HT1080 (cell line): ENCODE data around the gene ERGIC1. TPM values are rescaled to one million over a fixed set of nuclear protein-coding genes. Genes with fewer than 3 reads are reported as not detected.
A peak's percentile ranks its signal among the peaks of the same experiment; 100 is the strongest.
"Not testable (repeated sequence)": the region's sequence is repeated elsewhere in the genome, so short reads cannot be mapped to it uniquely, and the experiment has no call there.

Experiments used
- DNase-seq: peaks from one replicate; pipeline ENCODE4 v3.0.0-alpha.2; 2015; ENCODE audit warnings: low read depth
- polyA plus RNA-seq, 2 experiments: library from polyadenylated mRNA; depleted of rRNA; stranded (reverse); fragments of >200 nt; gene quantifications; 2 replicates each; pipeline ENCODE4 v1.2.3, GENCODE V29; 2015
- total RNA-seq: library from RNA; depleted of rRNA; stranded (reverse); fragments of >200 nt; shearing (Covaris generic); gene quantifications from 2 replicates; pipeline ENCODE4 v1.2.3, GENCODE V29; 2014; rRNA removed

Gene ERGIC1, protein sequence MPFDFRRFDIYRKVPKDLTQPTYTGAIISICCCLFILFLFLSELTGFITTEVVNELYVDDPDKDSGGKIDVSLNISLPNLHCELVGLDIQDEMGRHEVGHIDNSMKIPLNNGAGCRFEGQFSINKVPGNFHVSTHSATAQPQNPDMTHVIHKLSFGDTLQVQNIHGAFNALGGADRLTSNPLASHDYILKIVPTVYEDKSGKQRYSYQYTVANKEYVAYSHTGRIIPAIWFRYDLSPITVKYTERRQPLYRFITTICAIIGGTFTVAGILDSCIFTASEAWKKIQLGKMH
- total RNA-seq, result 125 and 169 TPM in 2 replicates
- 253 and 267 TPM in 2 replicates for polyA plus RNA-seq (2015; cell fraction: cytosol; rRNA removed)
- 111 and 131 TPM in 2 replicates for polyA plus RNA-seq (2015; cell fraction: nucleus; rRNA removed)

DNA sequence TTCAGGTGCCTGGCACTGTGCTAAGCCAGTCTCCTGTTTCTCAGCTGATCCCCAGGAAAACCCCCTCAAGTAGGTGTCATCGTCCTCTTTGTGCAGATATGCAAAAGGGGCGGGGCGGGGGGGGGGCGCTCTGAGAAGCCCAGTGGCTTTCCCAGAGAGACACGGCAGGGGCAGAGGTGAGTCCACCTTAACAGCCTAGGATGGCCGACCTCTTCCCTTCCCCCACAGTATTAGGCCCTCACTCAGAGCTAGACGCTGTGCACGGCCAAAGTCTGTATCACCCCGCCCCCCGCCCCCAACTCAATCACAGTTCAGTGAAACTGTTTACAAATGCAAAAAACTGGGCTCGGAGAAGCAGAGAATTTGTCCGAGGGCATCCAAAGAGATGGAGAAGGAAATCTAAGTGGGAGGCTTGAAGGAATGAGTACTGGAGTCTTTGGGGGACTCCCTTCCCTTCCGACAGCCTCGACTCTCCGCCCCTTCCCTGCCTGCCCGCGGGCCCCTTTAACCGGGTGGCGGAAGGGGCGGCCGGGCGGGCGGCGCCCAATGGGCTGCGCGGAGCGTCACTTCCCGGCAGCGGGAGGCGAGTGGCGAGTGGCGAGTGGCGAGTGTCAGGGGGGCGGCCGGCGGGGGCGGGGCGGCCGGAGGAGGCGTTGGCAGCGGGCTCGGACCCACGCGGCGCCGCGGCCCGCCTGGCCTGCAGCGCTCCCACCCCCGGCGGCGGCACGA is at the start of gene ERGIC1:
Gene ERGIC1 (plus strand): TSS at position 566 of the 729 bp plus-strand sequence. CDS start 163 bp downstream, at position 729.
- peak; percentile 82 for DNase-seq

DNA sequence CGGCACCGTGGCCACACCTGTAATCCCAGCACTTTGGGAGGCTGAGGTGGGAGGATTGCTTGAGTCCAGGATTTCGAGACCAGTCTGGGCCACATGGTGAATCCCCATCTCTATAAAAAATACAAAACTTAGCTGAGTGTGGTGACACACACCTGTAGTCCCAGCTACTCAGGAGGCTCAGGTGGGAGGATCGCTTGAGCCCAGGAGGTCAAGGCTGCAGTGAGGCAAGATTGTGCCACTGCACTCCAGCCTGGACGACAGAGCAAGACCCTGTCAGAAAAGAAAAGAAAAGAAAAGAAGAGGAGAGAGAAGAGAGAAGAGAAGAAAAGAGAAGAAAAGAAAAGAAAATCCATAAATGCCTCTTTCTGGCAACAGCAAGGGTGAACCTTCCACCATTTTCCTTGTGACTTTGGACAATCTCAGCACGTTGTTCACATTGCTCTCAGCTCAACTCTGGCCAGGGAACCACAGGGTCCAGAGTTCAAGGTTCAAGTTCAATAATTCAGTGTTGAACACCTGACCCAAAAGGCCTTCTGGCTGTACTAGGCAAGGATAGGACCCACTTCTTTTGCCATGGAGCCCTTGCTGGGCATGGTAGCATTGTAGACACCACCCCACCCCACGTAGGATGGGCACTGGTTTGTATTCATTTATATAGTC is 48.5 kb upstream of the ERGIC1 start:
- DNase-seq, result no peak

DNA sequence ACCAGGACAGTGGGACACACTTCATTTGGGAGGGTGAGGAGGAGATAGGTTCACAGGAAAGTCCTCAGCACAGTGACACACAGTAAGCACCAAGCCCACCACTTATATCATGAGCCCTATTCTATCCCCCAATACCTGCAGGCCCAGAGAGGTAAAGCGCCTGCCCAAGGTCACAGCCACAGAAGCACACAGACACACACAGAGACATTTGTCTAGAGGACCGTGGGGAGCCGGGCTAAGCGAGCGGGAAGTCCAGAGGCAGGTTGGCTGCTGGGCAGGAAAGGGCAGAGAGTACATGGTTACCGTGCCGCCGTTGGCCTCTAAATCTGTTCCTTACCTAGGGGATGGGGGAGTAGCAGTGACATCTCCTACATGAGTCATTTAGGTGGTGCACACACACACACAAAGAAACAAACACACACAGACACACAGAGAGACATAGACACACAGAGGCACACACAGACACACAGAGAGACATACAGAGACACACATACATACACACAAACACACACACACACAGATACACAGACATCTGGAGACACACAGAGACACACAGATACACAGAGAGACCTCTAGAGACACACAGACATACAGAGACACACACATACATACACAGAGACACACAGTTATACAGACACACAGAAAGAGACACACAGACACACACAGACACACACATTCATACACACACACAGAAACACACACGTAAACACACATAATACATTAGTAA is 47.2 kb upstream of the ERGIC1 start:
- DNase-seq, result no peak

DNA sequence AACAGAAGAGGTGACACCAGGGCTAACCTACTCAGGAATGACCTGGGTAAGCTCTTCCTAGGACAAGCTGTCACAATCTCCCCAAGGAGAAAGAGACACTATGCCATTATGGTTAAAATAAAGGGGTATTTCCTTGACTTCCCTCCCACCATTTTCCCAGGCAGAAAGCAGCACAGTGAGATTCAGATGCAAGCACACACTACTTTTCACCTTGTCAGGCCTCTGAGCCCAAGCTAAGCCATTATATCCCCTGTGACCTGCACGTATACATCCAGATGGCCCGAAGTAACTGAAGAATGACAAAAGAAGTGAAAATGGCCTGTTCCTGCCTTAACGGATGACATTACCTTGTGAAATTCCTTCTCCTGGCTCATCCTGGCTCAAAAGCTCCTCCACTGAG is 46.5 kb upstream of the ERGIC1 start:
- not testable (repeated sequence) for DNase-seq

DNA sequence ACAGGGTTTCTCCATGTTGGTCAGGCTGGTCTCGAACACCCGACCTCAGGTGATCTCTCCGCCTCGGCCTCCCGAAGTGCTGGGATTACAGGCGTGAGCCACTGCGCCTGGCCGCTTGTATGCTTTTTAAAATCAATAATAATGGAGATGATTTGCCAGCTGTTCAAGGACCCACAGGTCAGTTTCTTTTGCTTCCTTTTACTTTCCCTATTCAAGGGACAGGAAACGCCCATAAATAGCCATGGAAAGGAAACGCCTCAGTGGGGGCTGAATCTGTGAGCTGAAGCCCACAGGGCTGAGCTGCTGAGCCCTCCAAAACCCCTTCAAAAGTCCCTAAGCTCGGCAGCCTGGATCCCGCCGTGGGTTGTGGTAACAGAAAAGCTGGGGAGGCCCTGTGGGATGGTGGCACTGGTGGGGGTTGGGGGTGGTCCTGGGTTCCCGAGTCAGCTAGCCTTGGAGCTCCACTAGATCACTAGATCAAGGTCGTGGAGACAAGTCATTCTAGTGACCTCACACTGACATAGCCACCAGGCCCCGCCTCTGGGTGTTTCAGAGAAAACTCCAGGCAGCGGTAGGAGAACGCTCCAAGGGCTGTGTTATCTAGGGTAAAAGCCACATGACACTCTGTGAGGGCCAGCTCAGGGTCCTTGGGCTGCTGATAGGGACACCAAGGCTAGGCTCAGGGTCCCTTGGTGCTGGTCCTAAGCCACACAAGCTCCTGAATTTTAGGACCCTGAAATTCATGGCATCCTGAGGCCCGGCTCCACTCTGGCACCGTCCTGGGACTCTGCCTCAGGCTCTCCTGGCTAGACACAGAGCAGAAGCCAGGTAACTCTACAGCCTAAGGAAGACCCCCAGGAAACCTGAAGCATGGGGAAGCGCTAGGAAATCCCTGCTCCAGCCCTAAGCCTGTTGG is 45.0 kb upstream of the ERGIC1 start:
- no peak for DNase-seq

DNA sequence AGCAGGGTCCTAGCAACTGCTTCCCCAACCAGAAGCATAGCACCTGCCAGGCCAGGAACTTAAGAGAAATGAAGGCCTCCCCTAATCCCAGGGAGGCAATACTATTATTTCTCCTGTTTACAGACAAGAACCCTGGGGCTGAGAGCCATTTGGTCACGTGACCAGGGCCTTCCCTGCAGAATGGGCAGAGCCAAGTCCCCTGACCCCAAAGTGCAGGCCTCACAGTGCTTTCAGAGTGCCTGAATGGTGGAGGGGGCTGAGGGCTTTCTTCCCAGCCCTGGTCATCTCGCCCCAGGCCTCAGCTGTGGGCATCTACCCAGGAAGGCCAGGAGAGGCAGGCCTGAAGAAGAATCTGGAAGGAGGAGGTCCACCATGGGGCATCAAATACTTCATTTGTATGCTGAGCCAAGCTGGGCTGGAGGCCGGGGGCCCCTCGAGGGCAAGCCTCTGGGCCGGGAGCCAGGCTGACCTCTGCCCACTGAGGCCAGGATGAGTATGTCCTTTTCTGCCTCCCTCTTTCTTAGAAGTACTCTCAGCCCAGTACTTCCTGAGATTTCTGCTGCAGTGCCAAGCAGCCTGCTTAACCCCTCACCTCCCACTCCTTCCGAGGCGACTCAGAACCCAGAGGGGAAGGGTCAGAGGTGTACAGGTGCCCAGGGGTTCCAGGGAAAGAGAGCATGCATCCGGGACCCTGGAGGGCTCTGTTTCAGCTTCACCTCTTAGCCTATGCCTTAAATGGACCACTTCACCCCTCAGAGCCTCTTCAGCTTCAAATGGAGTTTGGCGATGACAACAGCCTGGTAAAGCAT is 44.2 kb upstream of the ERGIC1 start:
- no peak for DNase-seq

DNA sequence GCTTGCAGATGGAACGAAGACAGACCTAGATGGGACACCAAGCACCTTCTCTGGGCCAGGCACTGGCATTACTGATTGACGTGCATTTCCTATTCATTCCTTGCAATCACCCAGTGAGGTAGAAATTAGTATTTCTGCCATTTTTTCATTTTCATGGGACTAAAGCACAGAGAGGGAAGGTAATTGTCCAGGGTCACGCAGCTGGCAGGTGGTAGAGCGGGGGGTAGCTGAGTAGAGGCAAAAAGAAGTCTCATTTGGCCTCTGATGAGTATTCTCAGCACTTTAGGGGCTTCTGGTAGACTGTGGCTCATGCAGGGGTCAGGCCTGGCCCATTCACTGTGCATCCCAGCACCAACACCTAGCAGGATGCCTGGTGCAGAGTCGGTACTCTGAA is 43.6 kb upstream of the ERGIC1 start:
- no peak for DNase-seq

DNA sequence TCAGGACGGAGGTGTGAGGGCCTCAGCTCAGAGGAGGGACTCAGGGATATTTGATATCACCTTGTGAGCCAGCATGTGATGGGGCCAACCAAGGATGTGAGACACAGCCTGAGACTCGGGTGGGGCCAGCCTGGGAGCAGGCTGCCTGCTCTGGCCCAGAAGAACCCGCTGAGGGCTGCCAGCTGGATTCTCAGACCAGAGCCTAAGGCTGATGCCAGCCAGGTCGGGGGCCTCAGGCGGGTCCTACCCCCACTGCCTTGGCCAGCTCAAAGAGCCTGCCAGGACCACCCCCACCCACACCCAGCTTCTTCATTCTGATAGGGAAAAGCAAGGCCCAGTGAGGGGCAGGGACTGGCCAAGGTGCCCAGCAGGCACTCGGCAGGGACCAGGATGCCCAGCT is 42.8 kb upstream of the ERGIC1 start:
- no peak for DNase-seq

DNA sequence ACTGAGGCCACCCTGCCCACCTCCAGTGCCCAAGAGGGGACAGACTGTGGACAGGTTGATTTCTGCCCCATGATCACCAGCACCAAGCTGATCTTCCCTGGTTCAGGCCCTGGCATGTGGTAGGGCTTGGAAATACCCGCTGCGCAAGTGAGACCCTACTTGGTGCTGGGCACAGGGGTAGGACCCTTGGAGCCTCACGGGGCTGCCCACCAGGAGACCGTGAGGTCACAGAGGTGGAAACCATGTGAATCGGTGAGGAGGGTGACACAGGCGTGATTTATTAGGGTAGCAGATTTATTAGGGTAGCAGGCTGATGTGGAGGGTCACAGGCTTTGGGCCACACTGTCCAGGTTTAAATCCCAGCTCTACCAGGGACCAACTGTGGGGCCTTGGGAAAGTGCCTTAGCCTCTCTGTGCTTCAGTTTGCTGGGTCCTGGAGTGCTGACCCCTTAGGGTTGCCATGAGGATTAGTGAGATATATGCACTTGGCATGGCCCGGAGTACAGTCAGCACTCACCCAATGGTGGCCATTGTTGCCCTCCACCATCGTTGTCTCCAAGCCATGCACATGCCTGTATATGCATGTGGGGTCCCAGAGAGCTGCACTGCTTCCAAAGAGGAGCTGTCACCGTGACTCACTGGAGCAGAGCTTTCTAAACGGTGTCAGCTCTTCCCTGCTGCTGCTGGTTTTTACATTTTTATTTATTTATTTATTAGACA is 42.2 kb upstream of the ERGIC1 start:
- no peak for DNase-seq

DNA sequence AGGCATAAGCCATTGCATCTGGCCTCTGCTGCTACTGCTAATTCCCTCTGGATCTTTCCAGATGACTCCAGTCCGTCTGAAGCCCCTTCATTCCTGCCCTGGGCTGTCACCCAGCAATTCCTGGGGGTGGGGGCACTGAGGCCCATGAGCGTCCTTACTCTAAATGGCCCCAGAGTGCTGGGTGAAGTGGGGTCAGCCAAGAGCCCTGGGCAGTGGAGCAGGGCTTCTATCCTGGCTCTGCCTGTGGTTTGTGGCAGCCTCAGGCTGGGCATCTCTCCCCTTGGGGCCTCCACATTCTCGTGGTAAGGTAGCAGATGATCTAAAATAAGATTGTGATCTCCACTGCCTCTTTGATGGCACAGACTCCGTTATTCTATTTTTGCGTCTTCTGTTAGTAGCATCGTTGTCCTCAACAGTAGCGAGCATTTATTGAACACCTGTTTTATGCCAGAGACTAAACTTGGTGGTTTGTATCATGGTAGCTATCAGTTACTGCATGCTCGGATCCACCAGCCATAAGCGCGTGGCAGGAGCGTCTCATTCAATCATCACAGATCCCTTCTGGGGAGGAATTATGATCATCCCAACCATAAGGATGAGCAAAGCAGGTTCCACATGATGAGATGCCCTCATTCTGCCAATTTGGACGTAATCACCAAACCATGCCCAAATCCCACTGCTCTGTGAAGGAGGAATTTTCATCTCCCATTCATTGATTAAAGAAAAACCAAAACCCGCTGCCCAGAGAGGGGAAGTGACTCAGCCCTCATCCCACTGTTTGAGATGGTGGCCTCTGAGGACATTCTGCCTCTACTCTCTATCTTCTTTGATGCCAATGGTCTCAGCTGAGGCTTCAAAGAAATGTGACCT is 41.1 kb upstream of the ERGIC1 start:
- no peak for DNase-seq

DNA sequence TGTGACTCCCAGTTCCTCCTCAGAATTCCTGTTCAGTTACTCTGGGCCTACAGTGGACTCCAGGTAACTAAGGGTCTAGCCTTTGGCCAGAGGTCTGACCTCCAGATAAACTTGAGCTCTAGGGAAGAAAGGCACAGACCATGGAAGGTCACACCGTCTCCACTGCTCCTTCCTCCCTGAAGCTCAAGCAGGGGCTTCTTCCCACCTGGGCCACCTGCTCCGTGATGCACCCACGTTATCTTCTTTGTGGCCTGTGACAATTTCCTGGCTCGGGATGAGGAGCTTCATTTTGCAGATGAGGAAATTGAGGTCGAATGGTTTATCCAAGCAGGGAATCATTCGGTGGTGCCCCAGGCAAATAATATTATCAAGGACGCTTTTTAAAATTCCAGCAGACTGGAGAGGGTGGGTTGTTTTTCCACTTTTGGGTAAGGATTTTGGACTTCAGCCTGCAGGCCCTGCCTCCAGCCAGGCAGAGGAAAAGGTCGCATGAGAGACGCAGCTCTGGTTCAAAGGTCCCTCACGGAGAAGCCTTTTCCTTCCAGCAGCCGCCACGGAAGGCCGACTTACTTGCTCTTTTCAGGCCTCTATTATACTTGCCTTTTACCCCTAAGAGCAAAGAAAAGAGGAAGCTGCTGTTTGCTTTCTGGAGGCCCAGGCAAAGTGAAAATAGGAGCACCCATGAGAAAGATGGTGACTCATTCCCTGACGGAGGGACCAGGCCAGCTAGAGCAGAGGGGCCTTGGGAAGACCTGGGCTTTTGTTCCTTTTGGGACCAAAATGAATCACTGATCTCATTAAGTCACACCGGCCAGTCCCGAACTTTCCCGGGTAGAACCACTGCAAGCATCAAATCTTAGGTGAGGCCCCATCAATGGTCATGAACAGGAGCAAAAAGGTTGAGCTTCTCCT is 40.2 kb upstream of the ERGIC1 start:
- peak; percentile 67 for DNase-seq

DNA sequence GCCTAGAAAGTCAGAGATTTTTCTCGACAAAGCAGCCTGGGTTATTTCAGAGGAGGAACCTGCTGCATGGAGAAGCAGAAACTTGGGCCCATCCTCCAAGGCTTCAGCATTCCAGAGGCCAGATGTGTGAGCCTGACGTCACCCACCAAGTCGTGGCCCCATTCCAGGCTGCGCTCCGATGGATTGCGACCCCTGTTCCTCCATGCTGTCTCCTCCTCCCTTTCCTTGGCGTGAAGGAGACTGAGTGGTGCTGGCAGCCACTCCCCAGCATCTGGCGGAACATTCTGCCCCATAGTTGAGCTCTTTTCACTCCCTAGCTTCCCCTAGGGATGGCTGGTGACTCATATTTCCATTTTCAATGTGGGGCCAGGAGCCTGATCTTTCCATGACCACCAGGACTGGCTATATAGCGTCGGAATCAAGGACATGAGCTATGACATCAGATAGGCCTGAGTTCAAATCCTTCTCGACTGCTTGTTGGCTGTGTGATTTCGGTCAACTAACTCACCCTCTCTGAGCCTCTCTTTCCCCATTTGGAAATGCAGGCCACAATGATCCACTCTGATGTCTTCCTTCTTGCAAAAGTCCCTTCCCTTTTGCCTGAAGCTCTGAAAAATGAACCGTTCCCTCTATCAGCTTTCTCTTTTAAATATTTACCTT is 38.6 kb upstream of the ERGIC1 start:
- peak; percentile 88 for DNase-seq

DNA sequence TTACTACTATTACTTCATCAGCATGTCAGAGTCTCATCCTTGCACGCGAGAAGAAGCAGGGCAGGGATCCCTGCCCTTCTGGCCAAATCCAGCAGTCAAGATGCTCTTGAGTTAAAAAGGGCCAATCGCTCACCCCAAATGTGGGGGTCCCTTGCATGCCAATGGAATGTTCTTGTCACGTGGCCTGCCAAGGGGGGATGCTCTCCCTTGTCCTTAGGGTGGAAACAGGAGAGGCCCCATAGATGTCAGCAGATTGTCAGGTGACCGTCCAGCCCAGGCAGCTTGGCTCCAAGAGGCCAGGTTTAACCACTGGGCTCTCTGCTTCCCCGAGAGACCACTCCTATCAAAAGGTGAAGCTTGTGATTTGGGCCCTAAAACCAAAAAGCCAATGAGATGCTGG is 37.7 kb upstream of the ERGIC1 start:
- DNase-seq, result no peak

DNA sequence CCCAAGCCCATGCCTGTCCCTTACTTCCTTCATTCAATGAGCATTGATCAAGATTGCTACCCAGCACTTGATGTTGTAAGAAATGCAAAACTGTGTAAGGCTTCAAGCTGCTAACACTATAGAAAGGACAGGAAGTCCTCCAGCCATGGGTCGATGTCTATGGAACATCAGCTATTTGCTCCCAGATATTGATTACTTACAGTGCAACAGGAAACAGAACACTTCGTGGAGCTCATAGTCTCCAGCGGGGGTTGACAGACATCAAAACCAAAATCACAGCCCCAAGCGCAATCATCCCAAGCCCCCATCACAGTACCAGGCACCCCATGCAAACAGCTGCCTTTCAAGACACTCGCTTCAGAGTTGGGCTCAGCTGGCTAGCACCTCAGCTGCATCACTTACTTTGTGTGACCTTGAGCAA is 36.3 kb upstream of the ERGIC1 start:
- DNase-seq, result no peak

DNA sequence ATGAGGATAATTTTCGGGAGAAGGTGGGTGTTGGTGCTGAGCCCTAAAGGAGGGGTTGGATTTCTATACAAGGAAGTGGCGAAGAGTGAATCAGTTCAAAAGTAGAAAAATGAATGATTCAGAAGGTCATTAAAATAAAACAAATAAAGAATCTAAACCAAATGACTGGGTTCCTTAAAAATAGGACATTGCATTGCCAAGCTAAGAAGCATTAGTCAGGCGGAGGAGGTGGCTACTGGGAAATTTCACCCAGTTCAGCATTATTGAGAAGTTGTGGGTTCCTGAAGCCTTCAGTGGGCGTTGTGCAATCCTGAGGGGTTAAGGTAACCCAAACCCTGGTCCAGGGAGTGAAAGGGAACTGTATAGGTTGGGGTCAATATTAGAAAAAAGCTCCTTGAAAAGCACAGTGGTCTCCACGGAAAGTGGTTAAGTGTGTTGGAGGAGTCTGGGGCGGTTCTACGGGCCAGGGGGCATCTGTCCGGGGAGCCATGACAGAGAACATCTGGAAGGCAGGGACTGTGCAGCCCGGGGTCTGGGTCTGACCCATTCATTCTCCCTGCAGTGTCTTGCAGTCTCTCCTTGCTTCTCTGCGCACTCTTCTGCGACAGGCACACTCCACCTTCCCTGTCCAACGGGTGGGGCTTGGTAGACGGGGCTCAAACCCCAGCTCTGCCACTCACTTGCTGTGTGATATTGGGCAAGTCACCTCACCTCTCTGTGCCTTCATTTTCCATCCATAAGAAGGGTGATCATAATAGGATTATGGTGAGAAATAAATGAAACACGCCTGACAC is 35.4 kb upstream of the ERGIC1 start:
- peak; percentile 94 for DNase-seq
